Tibial artery (tissue), 4 donors: ENCODE data around the gene CCDC85A.

Experiments used
- DNase-seq, 2 donors: peaks; one replicate each; pipeline ENCODE4 v3.0.0-alpha.2; 2019
- H3K27ac ChIP-seq, 2 donors: fragments of 200-600 bp; sonication (generic) in 1 of 2; 1 replicate in 1 of 2; 2 replicates in 1 of 2; pipeline ENCODE4 v1.5.1; 2018 to 2019; ENCODE audit warnings: mild to moderate bottlenecking in 1 of 2
- H3K27me3 ChIP-seq, 2 donors: fragments of 200-600 bp; sonication (generic) in 1 of 2; one replicate each; pipeline versions ENCODE4 v1.5.1 to v1.6.0; 2016 to 2019
- H3K36me3 ChIP-seq, 3 donors: fragments of 200-600 bp; sonication (generic) in 2 of 3; one replicate each; pipeline ENCODE4 v1.5.1; 2016 to 2019; ENCODE audit warnings: mild to moderate bottlenecking in 2 of 3
- H3K4me1 ChIP-seq, 4 donors: fragments of 200-600 bp; sonication (generic) in 2 of 4; 1 replicate in 3 of 4; 2 replicates in 1 of 4; pipeline ENCODE4 v1.5.1; 2016 to 2019
- H3K4me3 ChIP-seq, 2 donors: fragments of 200-600 bp; sonication (generic) in 1 of 2; 1 replicate in 1 of 2; 2 replicates in 1 of 2; pipeline ENCODE4 v1.5.1; 2018 to 2019; ENCODE audit warnings: mild to moderate bottlenecking in 2 of 2
- H3K9me3 ChIP-seq, 3 donors: fragments of 200-600 bp; sonication (generic) in 1 of 3; one replicate each; pipeline ENCODE4 v1.5.1; 2016 to 2019
- intact Hi-C: fragments of 100-400 bp; cut with DNase I; formaldehyde crosslinking; loops from one replicate; pipeline ENCODE4 v1.15.0; 2023; ENCODE audit warnings: low total_unique reads
- TF ChIP-seq, protein P1 (sequence below), 2 experiments: fragments of 200-600 bp in 1 of 2; fragments of 450-650 bp in 1 of 2; IDR thresholded peaks; one replicate each; pipeline ENCODE4 v1.5.1; 2017 to 2019; ENCODE audit warnings: antibody characterized with exemption in 2 of 2, mild to moderate bottlenecking in 1 of 2, moderate library complexity in 1 of 2

CCDC85A gene

DNA sequence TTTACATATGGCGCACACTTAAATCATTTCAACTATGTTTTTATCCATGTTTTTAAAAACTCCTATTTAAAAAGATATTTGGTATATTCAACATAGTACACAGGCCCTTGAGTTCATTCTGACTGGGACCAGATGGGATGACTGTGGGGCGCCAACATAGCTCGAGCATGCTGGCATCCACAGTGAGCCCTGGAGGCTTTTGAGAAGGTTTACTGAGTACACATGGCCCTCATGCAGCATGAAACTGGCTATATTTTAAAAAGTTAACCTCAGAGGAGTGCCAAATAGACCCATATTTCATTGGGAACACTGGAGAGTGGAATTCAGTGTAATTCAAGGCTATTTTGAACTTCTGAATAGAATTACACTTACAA lies 83.6 kb downstream of the CCDC85A start:
- intact Hi-C loops: no loop called here
- Histone ChIP-seq H3K27ac (no peak overlapping the region), H3K4me3 (no peak overlapping the region), H3K4me1 (no peaks in the 10 kb centered on the region), H3K9me3 (no peaks in the 10 kb centered on the region), H3K27me3 (no peaks in the 10 kb centered on the region), H3K36me3 (no peaks in the 10 kb centered on the region)
- DNase-seq: no peak
- TF ChIP-seq, protein P1, sequence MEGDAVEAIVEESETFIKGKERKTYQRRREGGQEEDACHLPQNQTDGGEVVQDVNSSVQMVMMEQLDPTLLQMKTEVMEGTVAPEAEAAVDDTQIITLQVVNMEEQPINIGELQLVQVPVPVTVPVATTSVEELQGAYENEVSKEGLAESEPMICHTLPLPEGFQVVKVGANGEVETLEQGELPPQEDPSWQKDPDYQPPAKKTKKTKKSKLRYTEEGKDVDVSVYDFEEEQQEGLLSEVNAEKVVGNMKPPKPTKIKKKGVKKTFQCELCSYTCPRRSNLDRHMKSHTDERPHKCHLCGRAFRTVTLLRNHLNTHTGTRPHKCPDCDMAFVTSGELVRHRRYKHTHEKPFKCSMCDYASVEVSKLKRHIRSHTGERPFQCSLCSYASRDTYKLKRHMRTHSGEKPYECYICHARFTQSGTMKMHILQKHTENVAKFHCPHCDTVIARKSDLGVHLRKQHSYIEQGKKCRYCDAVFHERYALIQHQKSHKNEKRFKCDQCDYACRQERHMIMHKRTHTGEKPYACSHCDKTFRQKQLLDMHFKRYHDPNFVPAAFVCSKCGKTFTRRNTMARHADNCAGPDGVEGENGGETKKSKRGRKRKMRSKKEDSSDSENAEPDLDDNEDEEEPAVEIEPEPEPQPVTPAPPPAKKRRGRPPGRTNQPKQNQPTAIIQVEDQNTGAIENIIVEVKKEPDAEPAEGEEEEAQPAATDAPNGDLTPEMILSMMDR (IDR thresholded peaks at IDR 0.05): no peak

DNA sequence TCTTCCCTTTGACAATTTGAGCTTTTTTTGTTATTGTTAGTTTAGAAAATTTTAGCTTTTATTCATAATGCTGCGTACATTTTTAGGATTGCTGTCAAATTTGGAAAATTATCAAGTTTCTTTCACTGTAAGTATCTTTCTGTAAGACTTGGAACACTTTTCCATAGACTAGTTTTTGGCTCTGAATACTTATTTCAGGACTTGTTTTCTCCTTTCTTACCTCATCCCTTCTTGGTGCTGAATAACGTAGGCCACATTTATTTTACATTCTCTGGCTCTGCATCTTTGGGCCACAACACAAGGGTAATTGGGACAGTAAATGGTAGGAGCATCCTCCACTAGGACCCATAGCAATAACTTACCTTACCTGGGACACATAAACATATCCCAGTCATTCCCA lies 85.1 kb downstream of the CCDC85A start:
- DNase-seq: no peak

DNA sequence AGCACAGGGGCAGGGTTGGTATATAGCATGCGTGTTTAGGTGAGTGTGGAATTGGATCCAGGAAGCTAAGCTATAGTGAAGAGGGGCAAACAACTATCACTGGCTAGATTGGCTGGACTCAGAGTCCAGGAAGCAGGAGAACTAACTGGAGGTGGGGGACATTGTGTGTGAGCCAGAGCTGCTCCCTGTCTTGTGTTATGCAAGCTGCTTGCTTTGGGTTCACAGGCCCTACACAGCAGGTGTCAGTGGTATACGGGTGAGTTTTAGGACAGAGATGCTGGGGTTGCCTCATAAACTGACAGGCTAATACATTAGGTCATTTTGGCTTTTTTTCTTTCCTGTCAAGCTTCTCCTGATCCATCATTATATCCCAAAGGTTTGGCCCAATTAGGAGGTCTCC lies 87.5 kb downstream of the CCDC85A start:
- DNase-seq: no peak
- Histone ChIP-seq H3K9me3 (no peaks in the 10 kb centered on the region), H3K4me1 (no peaks in the 10 kb centered on the region), H3K27ac (no peak overlapping the region), H3K27me3 (no peaks in the 10 kb centered on the region), H3K4me3 (no peak overlapping the region), H3K36me3 (no peaks in the 10 kb centered on the region)
- TF ChIP-seq, protein P1 (IDR thresholded peaks at IDR 0.05): no peak
- intact Hi-C loops: no loop called here

More for the DNA sequence above, 85.1 kb downstream of the CCDC85A start:
- Histone ChIP-seq H3K4me1 (no peaks in the 10 kb centered on the region), H3K9me3 (no peaks in the 10 kb centered on the region), H3K36me3 (no peaks in the 10 kb centered on the region), H3K4me3 (no peak overlapping the region), H3K27ac (no peak overlapping the region), H3K27me3 (no peaks in the 10 kb centered on the region)
- TF ChIP-seq, protein P1 (IDR thresholded peaks at IDR 0.05): no peak
- intact Hi-C loops: no loop called here

DNA sequence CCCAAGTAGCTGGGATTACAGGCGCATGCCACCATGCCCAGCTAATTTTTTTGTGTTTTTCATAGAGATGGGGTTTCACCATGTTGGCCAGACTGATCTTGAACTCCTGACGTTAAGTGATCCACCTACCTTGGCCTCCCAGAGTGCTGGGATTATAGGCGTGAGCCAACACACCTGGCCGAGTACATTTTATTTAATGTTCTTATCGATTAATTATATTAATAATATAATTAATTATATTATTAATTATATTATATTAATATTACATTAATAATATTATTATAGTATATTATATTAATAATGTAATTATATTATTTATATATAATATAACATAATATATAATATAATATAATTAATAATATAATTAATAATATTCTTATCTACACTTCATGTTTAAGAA lies 101.4 kb downstream of the CCDC85A start:
- H3K27ac ChIP-seq: no peak overlapping the region
- no peak overlapping the region for H3K4me3 ChIP-seq
- no peaks in the 10 kb centered on the region for H3K36me3 ChIP-seq
- no peaks in the 10 kb centered on the region for H3K4me1 ChIP-seq
- TF ChIP-seq, protein P1 (IDR thresholded peaks at IDR 0.05): no peak
- no peak for DNase-seq
- H3K27me3 ChIP-seq: no peaks in the 10 kb centered on the region
- intact Hi-C loops: no loop called here
- no peaks in the 10 kb centered on the region for H3K9me3 ChIP-seq

DNA sequence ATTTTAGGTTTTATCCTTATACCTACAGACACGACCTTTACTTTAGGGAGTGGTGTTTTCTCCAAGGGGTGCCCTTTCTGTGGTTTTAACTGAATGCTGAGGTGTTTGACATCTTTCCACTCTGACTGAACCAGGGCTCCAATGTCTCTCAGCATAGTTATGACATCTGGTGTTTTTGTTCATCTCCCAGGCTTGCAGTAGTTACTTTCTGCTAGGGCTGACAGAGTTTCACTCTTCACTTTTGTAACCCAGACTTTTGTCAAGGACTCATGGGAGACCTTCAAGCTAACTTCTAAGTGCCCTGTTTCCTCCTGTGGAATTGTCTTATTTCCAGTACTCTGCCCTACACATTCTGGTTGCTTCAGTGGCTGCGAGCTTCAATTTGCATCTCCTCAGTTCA lies 103.1 kb downstream of the CCDC85A start:
- no peak for DNase-seq
- H3K27me3 ChIP-seq: no peaks in the 10 kb centered on the region
- no peaks in the 10 kb centered on the region for H3K9me3 ChIP-seq
- H3K36me3 ChIP-seq: no peaks in the 10 kb centered on the region
- intact Hi-C loops: no loop called here
- no peak overlapping the region for H3K4me3 ChIP-seq
- no peaks in the 10 kb centered on the region for H3K4me1 ChIP-seq
- TF ChIP-seq, protein P1 (IDR thresholded peaks at IDR 0.05): no peak
- H3K27ac ChIP-seq: no peak overlapping the region

DNA sequence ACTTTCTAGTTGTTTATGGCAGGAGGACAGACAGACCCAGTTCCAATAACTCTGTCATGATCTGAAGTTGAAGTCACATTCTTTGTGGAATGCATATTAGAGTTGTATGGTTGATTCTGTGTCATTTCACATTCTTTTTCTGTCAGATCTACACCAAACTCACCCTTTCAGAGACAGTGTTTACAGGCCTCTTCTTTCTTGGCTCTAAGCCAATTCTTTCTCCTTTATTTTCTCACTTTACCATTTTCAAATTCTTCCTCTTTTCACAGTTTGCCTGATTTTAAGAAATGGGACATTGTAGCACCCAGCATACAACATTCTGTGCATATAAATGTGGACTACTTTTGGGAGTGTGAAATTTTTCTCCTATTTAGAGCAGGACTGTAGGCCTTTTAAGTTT lies 103.7 kb downstream of the CCDC85A start:
- H3K4me1 ChIP-seq: no peaks in the 10 kb centered on the region
- H3K4me3 ChIP-seq: no peak overlapping the region
- no peak for DNase-seq
- intact Hi-C loops: no loop called here
- no peaks in the 10 kb centered on the region for H3K27me3 ChIP-seq
- TF ChIP-seq, protein P1 (IDR thresholded peaks at IDR 0.05): no peak
- no peak overlapping the region for H3K27ac ChIP-seq
- no peaks in the 10 kb centered on the region for H3K36me3 ChIP-seq
- H3K9me3 ChIP-seq: no peaks in the 10 kb centered on the region
